IMR-90 (cell line): Measurements from ENCODE around the gene TSHZ1.

Source experiments
- BHLHE40 ChIP-seq: fragments of 150-350 bp; IDR thresholded peaks from 2 replicates; pipeline ENCODE4 v1.6.1; 2016; ENCODE audit warnings: mild to moderate bottlenecking, low read depth, low read length
- CEBPB ChIP-seq: IDR thresholded peaks from 2 replicates; pipeline ENCODE4 v1.6.1; 2012; ENCODE audit warnings: low read depth, low read length, improper control_type of control experiment
- CHD1 ChIP-seq: IDR thresholded peaks from 2 replicates; pipeline ENCODE4 v1.6.1; 2012; ENCODE audit warnings: low read depth, low read length, improper control_type of control experiment
- FOS ChIP-seq: fragments of 150-350 bp; IDR thresholded peaks from 2 replicates; pipeline ENCODE4 v1.6.1; 2016; ENCODE audit warnings: low read depth, low read length
- MAFK ChIP-seq: IDR thresholded peaks from 2 replicates; pipeline ENCODE4 v1.6.1; 2012; ENCODE audit warnings: low read depth, low read length, improper control_type of control experiment
- NFE2L2 ChIP-seq: fragments of 150-350 bp; IDR thresholded peaks from 2 replicates; pipeline ENCODE4 v1.6.1; 2016; ENCODE audit warnings: low read depth, mild to moderate bottlenecking, low read length
- POLR2A ChIP-seq: IDR thresholded peaks from 2 replicates; pipeline ENCODE4 v1.6.1; 2012; ENCODE audit warnings: mild to moderate bottlenecking, low read depth, low read length
- RFX5 ChIP-seq: IDR thresholded peaks from 2 replicates; pipeline ENCODE4 v1.8.0; 2012; ENCODE audit warnings: low read depth, mild to moderate bottlenecking, low read length, moderate library complexity
- TF ChIP-seq, protein P1 (sequence below): conservative IDR thresholded peaks from 2 replicates; pipeline ENCODE4 v1.5.1; 2012; ENCODE audit warnings: mild to moderate bottlenecking, low read depth, low read length, improper control_type of control experiment
- TF ChIP-seq, protein P2 (sequence below): fragments of 150-350 bp; IDR thresholded peaks from 2 replicates; pipeline ENCODE4 v1.6.1; 2017; ENCODE audit warnings: mild to moderate bottlenecking, antibody characterized with exemption, low read length, low read depth
- TF ChIP-seq, protein P3 (sequence below): fragments of 150-350 bp; IDR thresholded peaks from 2 replicates; pipeline ENCODE4 v1.6.1; 2016; ENCODE audit warnings: low read depth, mild to moderate bottlenecking, low read length, moderate library complexity, borderline replicate concordance

DNA sequence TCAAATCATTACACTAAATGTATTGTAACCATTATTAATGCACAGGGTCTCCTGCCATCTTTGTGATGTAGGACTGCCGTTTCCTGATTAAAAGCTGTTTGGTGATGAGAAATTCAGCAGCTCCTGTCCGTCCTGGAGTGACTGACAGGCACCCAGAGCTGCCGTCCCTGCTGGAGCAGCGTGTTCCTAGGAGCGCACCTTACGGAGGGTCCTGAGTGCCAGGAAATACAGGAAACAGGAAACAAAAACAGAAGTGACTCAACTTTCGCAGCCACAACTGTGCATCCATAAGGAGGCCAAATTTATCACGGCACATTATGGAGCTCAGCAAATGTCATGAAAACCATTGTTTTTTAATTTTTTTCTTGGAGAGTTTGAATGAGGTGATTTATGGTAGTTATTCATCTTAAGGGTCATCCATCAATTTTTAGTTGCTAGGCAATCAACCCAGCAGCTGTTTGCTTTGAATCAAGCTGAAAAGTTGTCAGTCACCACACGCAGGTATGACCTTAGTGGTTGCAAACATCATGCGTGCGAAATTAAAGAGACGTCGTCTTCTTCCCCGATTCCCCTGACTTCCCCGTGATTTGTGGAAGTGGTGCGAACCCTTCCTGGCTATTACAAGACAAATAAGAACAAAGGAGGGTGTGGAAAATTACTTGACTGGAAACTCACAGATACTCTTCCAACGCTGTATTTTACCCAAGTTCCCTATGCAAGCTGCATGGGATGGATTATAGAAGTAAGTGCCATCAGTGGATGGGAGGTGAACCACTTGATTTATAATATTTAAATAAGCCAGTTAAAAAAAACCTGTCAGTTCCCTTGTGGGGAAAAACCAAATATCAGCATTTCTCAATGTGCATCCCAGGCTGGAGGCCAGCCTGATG is 19.8 kb downstream of the TSHZ1 start:
- no peak for TF ChIP-seq BHLHE40
- TF ChIP-seq, protein P1, sequence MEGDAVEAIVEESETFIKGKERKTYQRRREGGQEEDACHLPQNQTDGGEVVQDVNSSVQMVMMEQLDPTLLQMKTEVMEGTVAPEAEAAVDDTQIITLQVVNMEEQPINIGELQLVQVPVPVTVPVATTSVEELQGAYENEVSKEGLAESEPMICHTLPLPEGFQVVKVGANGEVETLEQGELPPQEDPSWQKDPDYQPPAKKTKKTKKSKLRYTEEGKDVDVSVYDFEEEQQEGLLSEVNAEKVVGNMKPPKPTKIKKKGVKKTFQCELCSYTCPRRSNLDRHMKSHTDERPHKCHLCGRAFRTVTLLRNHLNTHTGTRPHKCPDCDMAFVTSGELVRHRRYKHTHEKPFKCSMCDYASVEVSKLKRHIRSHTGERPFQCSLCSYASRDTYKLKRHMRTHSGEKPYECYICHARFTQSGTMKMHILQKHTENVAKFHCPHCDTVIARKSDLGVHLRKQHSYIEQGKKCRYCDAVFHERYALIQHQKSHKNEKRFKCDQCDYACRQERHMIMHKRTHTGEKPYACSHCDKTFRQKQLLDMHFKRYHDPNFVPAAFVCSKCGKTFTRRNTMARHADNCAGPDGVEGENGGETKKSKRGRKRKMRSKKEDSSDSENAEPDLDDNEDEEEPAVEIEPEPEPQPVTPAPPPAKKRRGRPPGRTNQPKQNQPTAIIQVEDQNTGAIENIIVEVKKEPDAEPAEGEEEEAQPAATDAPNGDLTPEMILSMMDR: no peak
- no peak for TF ChIP-seq MAFK
- TF ChIP-seq RFX5: no peak
- TF ChIP-seq, protein P2, sequence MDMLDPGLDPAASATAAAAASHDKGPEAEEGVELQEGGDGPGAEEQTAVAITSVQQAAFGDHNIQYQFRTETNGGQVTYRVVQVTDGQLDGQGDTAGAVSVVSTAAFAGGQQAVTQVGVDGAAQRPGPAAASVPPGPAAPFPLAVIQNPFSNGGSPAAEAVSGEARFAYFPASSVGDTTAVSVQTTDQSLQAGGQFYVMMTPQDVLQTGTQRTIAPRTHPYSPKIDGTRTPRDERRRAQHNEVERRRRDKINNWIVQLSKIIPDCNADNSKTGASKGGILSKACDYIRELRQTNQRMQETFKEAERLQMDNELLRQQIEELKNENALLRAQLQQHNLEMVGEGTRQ: no peak
- TF ChIP-seq POLR2A: no peak
- no peak for TF ChIP-seq NFE2L2
- no peak for TF ChIP-seq CEBPB
- TF ChIP-seq, protein P3, sequence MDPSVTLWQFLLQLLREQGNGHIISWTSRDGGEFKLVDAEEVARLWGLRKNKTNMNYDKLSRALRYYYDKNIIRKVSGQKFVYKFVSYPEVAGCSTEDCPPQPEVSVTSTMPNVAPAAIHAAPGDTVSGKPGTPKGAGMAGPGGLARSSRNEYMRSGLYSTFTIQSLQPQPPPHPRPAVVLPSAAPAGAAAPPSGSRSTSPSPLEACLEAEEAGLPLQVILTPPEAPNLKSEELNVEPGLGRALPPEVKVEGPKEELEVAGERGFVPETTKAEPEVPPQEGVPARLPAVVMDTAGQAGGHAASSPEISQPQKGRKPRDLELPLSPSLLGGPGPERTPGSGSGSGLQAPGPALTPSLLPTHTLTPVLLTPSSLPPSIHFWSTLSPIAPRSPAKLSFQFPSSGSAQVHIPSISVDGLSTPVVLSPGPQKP: no peak
- TF ChIP-seq CHD1: no peak
- no peak for TF ChIP-seq FOS
